HepG2 (cell line): ENCODE results near the gene USP15. TPM values are rescaled to one million over a fixed set of nuclear protein-coding genes. Genes with fewer than 3 reads are reported as not detected.

Source experiments
- ATF1 ChIP-seq: IDR thresholded peaks from 2 replicates; pipeline ENCODE4 v1.6.1; 2016; ENCODE audit warnings: mild to moderate bottlenecking, control low read depth
- BRCA1 ChIP-seq: sonication (generic); formaldehyde crosslinking; IDR thresholded peaks from 2 replicates; pipeline ENCODE4 v1.4.0; 2020; ENCODE audit warnings: missing genetic modification reagents
- ESRRA ChIP-seq: sonication (generic); formaldehyde crosslinking; IDR thresholded peaks from 2 replicates; pipeline ENCODE4 v1.5.1; 2020; ENCODE audit warnings: mild to moderate bottlenecking, low read depth, missing genetic modification reagents
- ETS1 ChIP-seq: sonication (generic); formaldehyde crosslinking; IDR thresholded peaks from 2 replicates; pipeline ENCODE4 v1.4.0; 2020; ENCODE audit warnings: missing genetic modification reagents
- FOXA3 ChIP-seq: IDR thresholded peaks from 2 replicates; pipeline ENCODE4 v1.6.1; 2016; ENCODE audit warnings: missing genetic modification reagents, missing compliant biosample characterization
- FOXJ3 ChIP-seq: sonication (generic); formaldehyde crosslinking; IDR thresholded peaks from 2 replicates; pipeline ENCODE4 v1.4.0; 2020; ENCODE audit warnings: missing genetic modification reagents, mild to moderate bottlenecking, borderline replicate concordance
- FOXK1 ChIP-seq: sonication (generic); formaldehyde crosslinking; IDR thresholded peaks from 2 replicates; pipeline ENCODE4 v1.4.0; 2020; ENCODE audit warnings: low read depth, missing genetic modification reagents, borderline replicate concordance
- HMGA1 ChIP-seq: sonication (generic); formaldehyde crosslinking; conservative IDR thresholded peaks from 2 replicates; pipeline ENCODE4 v1.4.0; 2020; ENCODE audit warnings: missing genetic modification reagents
- MAFF ChIP-seq: IDR thresholded peaks from 2 replicates; pipeline ENCODE4 v1.6.1; 2011; ENCODE audit warnings: low read depth, low read length, improper control_type of control experiment
- SALL2 ChIP-seq: sonication (generic); formaldehyde crosslinking; IDR thresholded peaks from 2 replicates; pipeline ENCODE4 v1.8.1; 2023; ENCODE audit warnings: mild to moderate bottlenecking, missing genetic modification reagents, inconsistent platforms
- SMAD3 ChIP-seq: sonication (generic); formaldehyde crosslinking; IDR thresholded peaks from 2 replicates; pipeline ENCODE4 v1.4.0; 2020; ENCODE audit warnings: missing genetic modification reagents
- SMYD3 ChIP-seq: sonication (generic); formaldehyde crosslinking; IDR thresholded peaks from 2 replicates; pipeline ENCODE4 v1.8.1; 2023; ENCODE audit warnings: mild to moderate bottlenecking, missing genetic modification reagents
- TBL1XR1 ChIP-seq: fragments of 150-350 bp; IDR thresholded peaks from 2 replicates; pipeline ENCODE4 v1.6.1; 2014; ENCODE audit warnings: borderline replicate concordance, low read length; ENCODE audit not compliant: partially characterized antibody
- UBTF ChIP-seq: sonication (generic); formaldehyde crosslinking; IDR thresholded peaks from 2 replicates; pipeline ENCODE4 v1.4.0; 2020; ENCODE audit warnings: mild to moderate bottlenecking, missing genetic modification reagents
- ZKSCAN1 ChIP-seq: fragments of 150-350 bp; IDR thresholded peaks from 2 replicates; pipeline ENCODE4 v1.6.1; 2014; ENCODE audit warnings: low read length
- ZNF235 ChIP-seq: sonication (generic); formaldehyde crosslinking; IDR thresholded peaks from 2 replicates; pipeline ENCODE4 v1.8.1; 2023; ENCODE audit warnings: mild to moderate bottlenecking, missing genetic modification reagents, borderline replicate concordance
- ZNF501 ChIP-seq: sonication (generic); formaldehyde crosslinking; IDR thresholded peaks from 2 replicates; pipeline ENCODE4 v1.5.1; 2020; ENCODE audit warnings: mild to moderate bottlenecking, moderate library complexity, missing genetic modification reagents
- ZNF720 ChIP-seq: sonication (generic); formaldehyde crosslinking; IDR thresholded peaks from 2 replicates; pipeline ENCODE4 v1.4.0; 2020; ENCODE audit warnings: missing genetic modification reagents
- ZNF737 ChIP-seq: sonication (generic); formaldehyde crosslinking; IDR thresholded peaks from 2 replicates; pipeline ENCODE4 v1.5.0; 2020; ENCODE audit warnings: missing genetic modification reagents, mild to moderate bottlenecking, borderline replicate concordance
- ZSCAN20 ChIP-seq: sonication (generic); formaldehyde crosslinking; IDR thresholded peaks from 2 replicates; pipeline ENCODE4 v1.4.0; 2020; ENCODE audit warnings: missing genetic modification reagents, mild to moderate bottlenecking, borderline replicate concordance
- polyA plus RNA-seq, 8 experiments: library from polyadenylated mRNA; depleted of rRNA in 3 of 8; stranded (reverse) in 7 of 8; unstranded in 1 of 8; fragments of >200 nt; fragmentation: Illumina TruSeq in 4 of 8; extraction: Trizol in 4 of 8; gene quantifications; 2 replicates each; pipeline versions ENCODE4 v1.2.1 to v1.2.3, GENCODE V29; 2011 to 2016; ENCODE audit warnings: low read depth in 4 of 8, missing spikeins in 1 of 8, mixed read lengths in 1 of 8; ENCODE audit not compliant: insufficient read depth in 1 of 8
- total RNA-seq, 5 experiments: library from RNA; depleted of rRNA; stranded (reverse); fragments of >200 nt; fragmentation: Illumina TruSeq; extraction: Trizol; gene quantifications; 2 replicates each; pipeline ENCODE4 v1.2.3, GENCODE V29; 2016; ENCODE audit warnings: low read depth in 1 of 5
- TF ChIP-seq, protein P1 (sequence below): sonication (generic); formaldehyde crosslinking; IDR thresholded peaks from 2 replicates; pipeline ENCODE4 v1.4.0; 2020; ENCODE audit warnings: missing genetic modification reagents, mild to moderate bottlenecking, borderline replicate concordance
- TF ChIP-seq, protein P2 (sequence below): sonication (generic); formaldehyde crosslinking; conservative IDR thresholded peaks from 2 replicates; pipeline ENCODE4 v1.8.0; 2022; ENCODE audit warnings: low read depth, missing genetic modification reagents

The USP15 gene
- total and polyA plus RNA-seq, 2 of the 13 experiments (the other 11 are each of a cell fraction or from before 2014, with no cell fraction given), result 17.3 to 51.7 TPM

DNA sequence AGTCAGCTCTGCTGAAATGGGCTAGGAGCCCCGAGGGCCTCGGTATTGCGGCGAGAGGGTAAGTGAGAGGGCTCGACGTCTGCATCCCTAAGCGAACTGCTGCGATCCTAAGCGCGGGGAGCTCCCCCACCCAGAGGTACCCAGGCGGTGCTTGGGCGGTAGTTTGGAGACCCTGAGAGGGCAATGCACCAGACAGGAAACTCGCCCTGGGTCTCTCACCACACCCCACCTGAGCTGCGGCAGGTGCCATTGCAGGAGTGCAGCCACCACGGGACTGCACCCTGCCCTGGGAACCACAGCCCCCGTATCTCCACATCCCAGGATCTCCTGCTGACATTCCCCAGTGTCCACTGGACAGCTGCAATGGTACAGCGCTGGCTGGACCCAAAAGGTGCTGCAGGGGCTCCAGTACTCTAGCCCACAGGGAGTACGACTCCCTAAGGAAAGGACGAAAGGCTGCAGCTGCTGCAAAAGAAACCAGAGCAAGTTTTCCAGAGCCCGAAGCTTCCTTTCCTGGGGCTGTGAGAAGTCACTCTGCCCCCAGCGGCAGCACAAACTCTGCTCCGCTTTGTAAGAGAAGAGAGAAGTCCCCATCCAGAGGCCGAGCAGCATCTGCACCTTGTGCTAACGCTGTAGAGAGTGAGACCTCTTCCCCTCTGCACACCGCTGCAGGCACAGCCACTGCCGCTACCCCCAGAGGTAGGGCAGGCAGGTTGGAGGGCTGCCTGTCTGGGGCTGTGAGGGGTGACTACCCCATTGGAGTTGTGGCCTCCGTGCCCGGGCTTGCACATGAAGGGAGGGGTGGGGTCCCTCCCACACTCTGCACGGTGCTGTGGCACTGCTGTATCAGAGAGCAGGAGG, 175.3 kb downstream of the USP15 start (continued):
- TF ChIP-seq FOXA3 (CRISPR knock-in tag) (no peak), HMGA1 (no peak), ZNF737 (CRISPR knock-in tag) (0 out of 2 replicates have a peak, but pooled peaks have one; percentile 18), ZNF235 (CRISPR knock-in tag) (no peak), UBTF (CRISPR knock-in tag) (peak; percentile 67; the same call in 1 of the 2 replicates), FOXJ3 (CRISPR knock-in tag) (no peak), ZNF501 (CRISPR knock-in tag) (peak; percentile 27; the same call in 1 of the 2 replicates), SMYD3 (CRISPR knock-in tag) (no peak), ETS1 (CRISPR knock-in tag) (no peak), TBL1XR1 (no peak), ZKSCAN1 (no peak), ZSCAN20 (CRISPR knock-in tag) (no peak), SALL2 (CRISPR knock-in tag) (no peak), ZNF720 (no peak), ESRRA (CRISPR knock-in tag) (no peak), MAFF (no peak), ATF1 (CRISPR knock-in tag) (no peak), SMAD3 (CRISPR knock-in tag) (no peak), FOXK1 (CRISPR knock-in tag) (no peak), BRCA1 (no peak)
- TF ChIP-seq, protein P1, sequence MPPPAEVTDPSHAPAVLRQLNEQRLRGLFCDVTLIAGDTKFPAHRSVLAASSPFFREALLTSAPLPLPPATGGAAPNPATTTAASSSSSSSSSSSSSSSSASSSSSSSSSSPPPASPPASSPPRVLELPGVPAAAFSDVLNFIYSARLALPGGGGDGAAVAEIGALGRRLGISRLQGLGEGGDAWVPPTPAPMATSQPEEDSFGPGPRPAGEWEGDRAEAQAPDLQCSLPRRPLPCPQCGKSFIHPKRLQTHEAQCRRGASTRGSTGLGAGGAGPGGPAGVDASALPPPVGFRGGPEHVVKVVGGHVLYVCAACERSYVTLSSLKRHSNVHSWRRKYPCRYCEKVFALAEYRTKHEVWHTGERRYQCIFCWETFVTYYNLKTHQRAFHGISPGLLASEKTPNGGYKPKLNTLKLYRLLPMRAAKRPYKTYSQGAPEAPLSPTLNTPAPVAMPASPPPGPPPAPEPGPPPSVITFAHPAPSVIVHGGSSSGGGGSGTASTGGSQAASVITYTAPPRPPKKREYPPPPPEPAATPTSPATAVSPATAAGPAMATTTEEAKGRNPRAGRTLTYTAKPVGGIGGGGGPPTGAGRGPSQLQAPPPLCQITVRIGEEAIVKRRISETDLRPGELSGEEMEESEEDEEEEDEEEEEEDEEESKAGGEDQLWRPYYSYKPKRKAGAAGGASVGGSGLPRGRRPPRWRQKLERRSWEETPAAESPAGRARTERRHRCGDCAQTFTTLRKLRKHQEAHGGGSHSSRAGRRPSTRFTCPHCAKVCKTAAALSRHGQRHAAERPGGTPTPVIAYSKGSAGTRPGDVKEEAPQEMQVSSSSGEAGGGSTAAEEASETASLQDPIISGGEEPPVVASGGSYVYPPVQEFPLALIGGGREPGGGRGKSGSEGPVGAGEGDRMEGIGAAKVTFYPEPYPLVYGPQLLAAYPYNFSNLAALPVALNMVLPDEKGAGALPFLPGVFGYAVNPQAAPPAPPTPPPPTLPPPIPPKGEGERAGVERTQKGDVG, result 0 out of 2 replicates have a peak, but pooled peaks have one; percentile 7
- TF ChIP-seq, protein P2, sequence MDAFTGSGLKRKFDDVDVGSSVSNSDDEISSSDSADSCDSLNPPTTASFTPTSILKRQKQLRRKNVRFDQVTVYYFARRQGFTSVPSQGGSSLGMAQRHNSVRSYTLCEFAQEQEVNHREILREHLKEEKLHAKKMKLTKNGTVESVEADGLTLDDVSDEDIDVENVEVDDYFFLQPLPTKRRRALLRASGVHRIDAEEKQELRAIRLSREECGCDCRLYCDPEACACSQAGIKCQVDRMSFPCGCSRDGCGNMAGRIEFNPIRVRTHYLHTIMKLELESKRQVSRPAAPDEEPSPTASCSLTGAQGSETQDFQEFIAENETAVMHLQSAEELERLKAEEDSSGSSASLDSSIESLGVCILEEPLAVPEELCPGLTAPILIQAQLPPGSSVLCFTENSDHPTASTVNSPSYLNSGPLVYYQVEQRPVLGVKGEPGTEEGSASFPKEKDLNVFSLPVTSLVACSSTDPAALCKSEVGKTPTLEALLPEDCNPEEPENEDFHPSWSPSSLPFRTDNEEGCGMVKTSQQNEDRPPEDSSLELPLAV (CRISPR knock-in tag), result no peak
